GM23338 (cell line): Measurements from ENCODE around the gene FBN2. TPM values are rescaled to one million over a fixed set of nuclear protein-coding genes. Genes with fewer than 3 reads are reported as not detected.

ENCODE experiments used
- ATAC-seq: fragments of 200-7000 bp; cut with Tn5 transposase; 3 replicates; pipeline ENCODE4 v1.9.1; 2020
- DNase-seq: peaks from one replicate; pipeline ENCODE4 v3.0.0-alpha.2; 2015; ENCODE audit warnings: low spot score
- H2AFZ ChIP-seq: fragments of 200-600 bp; sonication (generic); 2 replicates; pipeline ENCODE4 v1.8.0; 2016; ENCODE audit warnings: antibody characterized with exemption, mild to moderate bottlenecking, moderate library complexity
- H3F3A ChIP-seq: fragments of 200-600 bp; sonication (generic); replicated peaks from 2 replicates; pipeline ENCODE4 v1.8.0; 2017; ENCODE audit warnings: antibody characterized with exemption, mixed run types, low read depth
- H3K27ac ChIP-seq: fragments of 200-600 bp; sonication (generic); 2 replicates; pipeline ENCODE4 v1.6.1; 2016; ENCODE audit warnings: low read depth
- H3K27me3 ChIP-seq: fragments of 200-600 bp; sonication (generic); 2 replicates; pipeline ENCODE4 v1.8.0; 2016; ENCODE audit warnings: mild to moderate bottlenecking, mixed run types, moderate library complexity; ENCODE audit not compliant: insufficient read depth
- H3K36me3 ChIP-seq: fragments of 200-600 bp; sonication (generic); 2 replicates; pipeline ENCODE4 v1.8.0; 2016; ENCODE audit warnings: mild to moderate bottlenecking; ENCODE audit not compliant: insufficient read depth
- H3K4me1 ChIP-seq: fragments of 200-600 bp; sonication (generic); 2 replicates; pipeline ENCODE4 v1.8.0; 2016; ENCODE audit warnings: mild to moderate bottlenecking, moderate library complexity; ENCODE audit not compliant: insufficient read depth
- H3K4me2 ChIP-seq: fragments of 200-600 bp; sonication (generic); 2 replicates; pipeline ENCODE4 v1.7.1; 2017; ENCODE audit warnings: mixed run types
- H3K4me3 ChIP-seq: fragments of 200-600 bp; sonication (generic); 2 replicates; pipeline ENCODE4 v1.6.1; 2016; ENCODE audit warnings: mixed run types
- H3K79me2 ChIP-seq: fragments of 200-600 bp; sonication (generic); replicated peaks from 2 replicates; pipeline ENCODE4 v1.8.0; 2017; ENCODE audit warnings: mild to moderate bottlenecking; ENCODE audit not compliant: insufficient read depth
- H3K9me2 ChIP-seq: fragments of 200-600 bp; sonication (generic); 2 replicates; pipeline ENCODE4 v1.8.0; 2017; ENCODE audit not compliant: insufficient read depth
- H4K20me1 ChIP-seq: fragments of 200-600 bp; sonication (generic); replicated peaks from 2 replicates; pipeline ENCODE4 v1.8.0; 2017; ENCODE audit warnings: mild to moderate bottlenecking; ENCODE audit not compliant: insufficient read depth
- H3K27ac Mint-ChIP-seq: 2 replicates; pipeline ENCODE4 v1.8.0; 2020; ENCODE audit warnings: inconsistent platforms, mild to moderate bottlenecking, moderate library complexity, mixed read lengths
- H3K27me3 Mint-ChIP-seq: 3 replicates; pipeline ENCODE4 v1.8.0; 2022; ENCODE audit warnings: low read depth, mild to moderate bottlenecking, moderate library complexity, mixed read lengths, inconsistent platforms; ENCODE audit not compliant: insufficient read depth, poor library complexity
- H3K36me3 Mint-ChIP-seq: 3 replicates; pipeline ENCODE4 v1.8.0; 2021; ENCODE audit warnings: low read depth, mild to moderate bottlenecking, inconsistent platforms, moderate library complexity, mixed read lengths
- H3K4me1 Mint-ChIP-seq: 3 replicates; pipeline ENCODE4 v1.8.0; 2020; ENCODE audit warnings: mild to moderate bottlenecking, inconsistent platforms, mixed read lengths
- H3K4me3 Mint-ChIP-seq: 3 replicates; pipeline ENCODE4 v1.8.0; 2021; ENCODE audit warnings: moderate library complexity, mild to moderate bottlenecking, inconsistent platforms, mixed read lengths
- H3K9me3 Mint-ChIP-seq: 3 replicates; pipeline ENCODE4 v1.8.0; 2020; ENCODE audit warnings: moderate library complexity, mild to moderate bottlenecking, inconsistent platforms, mixed read lengths
- CREB1 ChIP-seq: fragments of 250-450 bp; sonication (Bioruptor Pico); IDR thresholded peaks from 2 replicates; pipeline ENCODE4 v1.5.0; 2020; ENCODE audit warnings: low read depth, mild to moderate bottlenecking, moderate library complexity
- CTCF ChIP-seq, 2 experiments: fragments of 200-600 bp in 1 of 2; sonication (generic) in 1 of 2; conservative IDR thresholded peaks; 2 replicates each; pipeline versions ENCODE4 v1.5.1 to v1.6.1; 2016 to 2017; ENCODE audit warnings: antibody characterized with exemption in 2 of 2, low read depth in 2 of 2, mild to moderate bottlenecking in 2 of 2, moderate library complexity in 1 of 2
- ETS1 ChIP-seq: IDR thresholded peaks from 2 replicates; pipeline ENCODE4 v1.6.1; 2016; ENCODE audit warnings: antibody characterized with exemption
- EZH2 ChIP-seq: fragments of 200-600 bp; sonication (generic); IDR thresholded peaks from one replicate; pipeline ENCODE4 v1.8.0; 2017; ENCODE audit warnings: antibody characterized with exemption, mild to moderate bottlenecking, low read depth; ENCODE audit not compliant: unreplicated experiment
- EZH2phosphoT487 ChIP-seq: fragments of 200-600 bp; sonication (generic); IDR thresholded peaks from one replicate; pipeline ENCODE4 v1.8.1; 2018; ENCODE audit warnings: antibody characterized with exemption; ENCODE audit not compliant: unreplicated experiment
- JUNB ChIP-seq: IDR thresholded peaks from one replicate; pipeline ENCODE4 v1.6.1; 2016; ENCODE audit warnings: antibody characterized with exemption; ENCODE audit not compliant: unreplicated experiment
- NANOG ChIP-seq: IDR thresholded peaks from 2 replicates; pipeline ENCODE4 v1.6.1; 2016; ENCODE audit warnings: antibody characterized with exemption, borderline replicate concordance
- POLR2AphosphoS5 ChIP-seq: IDR thresholded peaks from 2 replicates; pipeline ENCODE4 v1.6.1; 2016; ENCODE audit warnings: antibody characterized with exemption, low read depth
- REST ChIP-seq: IDR thresholded peaks from one replicate; pipeline ENCODE4 v1.6.1; 2018; ENCODE audit warnings: antibody characterized with exemption; ENCODE audit not compliant: unreplicated experiment
- STAT1 ChIP-seq: IDR thresholded peaks from one replicate; pipeline ENCODE4 v1.6.1; 2016; ENCODE audit warnings: antibody characterized with exemption; ENCODE audit not compliant: unreplicated experiment
- ZNF114 ChIP-seq: fragments of 250-450 bp; sonication (Bioruptor Pico); IDR thresholded peaks from 2 replicates; pipeline ENCODE4 v1.5.0; 2020; ENCODE audit warnings: mild to moderate bottlenecking, moderate library complexity
- ZNF331 ChIP-seq: fragments of 250-450 bp; sonication (Bioruptor Pico); IDR thresholded peaks from 2 replicates; pipeline ENCODE4 v1.5.0; 2020; ENCODE audit warnings: low read depth, mild to moderate bottlenecking, moderate library complexity
- ZNF462 ChIP-seq: fragments of 250-450 bp; sonication (Bioruptor Pico); IDR thresholded peaks from 2 replicates; pipeline ENCODE4 v1.5.0; 2020; ENCODE audit warnings: mild to moderate bottlenecking, moderate library complexity
- polyA plus RNA-seq: library from polyadenylated mRNA; unstranded; fragments of >200 nt; fragmentation: Nextera tagmentation; extraction: Ambion mirVana; gene quantifications from 2 replicates; pipeline ENCODE4 v1.2.1, GENCODE V29; 2016
- total RNA-seq: library from RNA; depleted of rRNA; stranded (reverse); fragments of >200 nt; shearing (Covaris generic); gene quantifications from 2 replicates; pipeline ENCODE4 v1.2.3, GENCODE V29; 2014

Gene FBN2
- total and polyA plus RNA-seq, 2 experiments from 2014 or later, result 2.6 to 13.6 TPM

- H3K79me2 ChIP-seq, result no peaks in the 10 kb centered on the region
- no peak overlapping the region for H3K4me3 ChIP-seq
- H4K20me1 ChIP-seq, result no peaks in the 10 kb centered on the region
- no peaks in the 10 kb centered on the region for H3K27me3 ChIP-seq
- Mint-ChIP-seq H3K9me3 (no peaks in the 10 kb centered on the region), H3K27ac (no peak overlapping the region), H3K27me3 (no peaks in the 10 kb centered on the region), H3K4me3 (no peak overlapping the region), H3K4me1 (no peaks in the 10 kb centered on the region; the same call in 2 of the 3 replicates), H3K36me3 (peaks cover 5% of the 10 kb centered on the region; the same call in 2 of the 3 replicates)
- H2AFZ ChIP-seq, result no peak overlapping the region
- H3K27ac ChIP-seq, result no peak overlapping the region
- H3K4me1 ChIP-seq, result no peaks in the 10 kb centered on the region
- no peak for TF ChIP-seq POLR2AphosphoS5
- no peak for TF ChIP-seq ZNF462 (CRISPR knock-in tag)
- no peak for TF ChIP-seq ZNF331 (CRISPR knock-in tag)
- no peak for TF ChIP-seq NANOG
- no peak for TF ChIP-seq STAT1
- TF ChIP-seq ETS1, result no peak
- no peak for TF ChIP-seq ZNF114
- TF ChIP-seq EZH2phosphoT487, result no peak
- TF ChIP-seq JUNB, result no peak
- no peak for TF ChIP-seq REST
- TF ChIP-seq CREB1, result no peak
- TF ChIP-seq CTCF (conservative IDR thresholded peaks at IDR 0.05; ENCODE audit: low read depth in 2 of 2), result no peak
- no peak for TF ChIP-seq EZH2
- H3K9me2 ChIP-seq, result no peaks in the 10 kb centered on the region
- H3K36me3 ChIP-seq, result no peaks in the 10 kb centered on the region
- H3K4me2 ChIP-seq, result no peak overlapping the region
- ATAC-seq (peak; percentile 28; the same call in 2 of the 3 replicates), DNase-seq (no peak)
- H3F3A ChIP-seq, result no peaks in the 10 kb centered on the region
Measured at GRCh38 chr5:128441165-128441564, 96.9 kb downstream of the FBN2 start.
